ENCODE measurements around the gene MET. TPM values are rescaled to one million over a fixed set of nuclear protein-coding genes. Genes with fewer than 3 reads are reported as not detected.

The MET gene
- total and polyA plus RNA-seq, 10 of the 15 experiments (the other 5 are each of a cell fraction or from before 2014, with no cell fraction given), result 0.01 to 0.21 TPM; not detected in 8

GRCh38 chr7:116780521-116780920 lies 108.5 kb downstream of the MET start:
- Histone ChIP-seq H4K20me1 (ENCODE audit: control insufficient read depth, insufficient read depth) (no peaks in the 10 kb centered on the region), H2AFZ (ENCODE audit: control insufficient read depth, low read depth, low read length) (no peak overlapping the region), H3K27ac (ENCODE audit: control insufficient read depth, insufficient read depth) (no peak overlapping the region), H3K4me2 (ENCODE audit: control insufficient read depth, insufficient read depth) (no peak overlapping the region), H3K9ac (ENCODE audit: control insufficient read depth, insufficient read depth, low read length) (no peak overlapping the region), H3K4me1 (ENCODE audit: control insufficient read depth, insufficient read depth, low read length) (no peaks in the 10 kb centered on the region), H3K36me3 (ENCODE audit: control insufficient read depth in 2 of 2, insufficient read depth in 2 of 2, low read length in 1 of 2) (no peaks in the 10 kb centered on the region), H3K27me3 (replicated peaks in 1 of 2; ENCODE audit: control insufficient read depth in 2 of 2, insufficient read depth in 2 of 2, low read length in 1 of 2) (peaks cover 0 to 2% of the 10 kb centered on the region in 2 experiments; a peak in 2 of 4 replicates), H3K4me3 (no peak overlapping the region), H3K9me3 (replicated peaks; ENCODE audit: control insufficient read depth, insufficient read depth, low read length) (no peaks in the 10 kb centered on the region), H3K79me2 (ENCODE audit: control insufficient read depth, insufficient read depth, low read length) (no peaks in the 10 kb centered on the region)
- intact Hi-C loops (cut with micrococcal nuclease; ENCODE audit: unreplicated experiment) (no loop called here), in situ Hi-C loops (cut with MboI) (loop anchor here (10.0 kb wide), 1 partner anchor 516 kb away; no protein-coding TSS in a partner anchor)
- ChIA-PET POLR2A (interaction anchor here (0.6 kb wide), 1 partner anchor 174 kb away, joined by 3 read pairs; no protein-coding TSS in a partner anchor), SMC1A (ENCODE audit: uncharacterized antibody, unreplicated experiment) (interaction anchor here (1.5 to 1.8 kb wide), 2 partner anchors 22 to 190 kb away, joined by 4 to 5 read pairs; no protein-coding TSS in a partner anchor), RAD21 (ENCODE audit: unreplicated experiment) (interaction anchor here (1.0 kb wide), 1 partner anchor 189 kb away, joined by 3 read pairs; no protein-coding TSS in a partner anchor), CTCF (interaction anchor here (5.4 kb wide), 1 partner anchor 190 kb away, joined by 22 read pairs; no protein-coding TSS in a partner anchor)
- no peak for FAIRE-seq
- no TSS peak for BruUV-seq (replicated peaks)
- 0% methylated on average over 1 of the region's 1 CpG for WGBS (ENCODE audit: insufficient coverage, insufficient replicate concordance, low lambda C conversion rate, missing lambda C conversion rate)
- peak; percentile 35 for ATAC-seq
- no peak for TF ChIP-seq MTA2 (IDR thresholded peaks at IDR 0.05; ENCODE audit: low read depth)
- no peak for TF ChIP-seq ZNF622 (IDR thresholded peaks at IDR 0.05)
- no peak for TF ChIP-seq NFYB (IDR thresholded peaks at IDR 0.05; ENCODE audit: insufficient read depth, low read depth, low read length)
- DNase-seq (ENCODE audit: low read depth, low spot score), result no peak

GRCh38 chr7:116780966-116781365 lies 109.0 kb downstream of the MET start:
- no TSS peak for BruUV-seq (replicated peaks)
- peaks cover 0 to 2% of the 10 kb centered on the region in 2 experiments; a peak in 2 of 4 replicates for H3K27me3 ChIP-seq (replicated peaks in 1 of 2; ENCODE audit: control insufficient read depth in 2 of 2, insufficient read depth in 2 of 2, low read length in 1 of 2)
- H4K20me1 ChIP-seq (ENCODE audit: control insufficient read depth, insufficient read depth), result no peaks in the 10 kb centered on the region
- DNase-seq (ENCODE audit: low read depth, low spot score) (no peak), ATAC-seq (no peak), FAIRE-seq (no peak)
- no peak overlapping the region for H3K4me2 ChIP-seq (ENCODE audit: control insufficient read depth, insufficient read depth)
- SMC1A ChIA-PET (ENCODE audit: uncharacterized antibody, unreplicated experiment), result interaction anchor here (1.0 to 1.5 kb wide), 2 partner anchors 9 to 23 kb away, joined by 3 to 4 read pairs; no protein-coding TSS in a partner anchor
- no peak overlapping the region for H2AFZ ChIP-seq (ENCODE audit: control insufficient read depth, low read depth, low read length)
- in situ Hi-C loops (cut with MboI), result loop anchor here (10.0 kb wide), 1 partner anchor 516 kb away; no protein-coding TSS in a partner anchor
- H3K4me3 ChIP-seq, result no peak overlapping the region
- POLR2A ChIA-PET, result interaction anchor here (0.6 kb wide), 1 partner anchor 175 kb away, joined by 3 read pairs; no protein-coding TSS in a partner anchor
- RAD21 ChIA-PET (ENCODE audit: unreplicated experiment), result interaction anchor here (1.0 kb wide), 1 partner anchor 189 kb away, joined by 3 read pairs; no protein-coding TSS in a partner anchor
- H3K79me2 ChIP-seq (ENCODE audit: control insufficient read depth, insufficient read depth, low read length), result no peaks in the 10 kb centered on the region
- intact Hi-C loops (cut with micrococcal nuclease; ENCODE audit: unreplicated experiment), result no loop called here
- 37% methylated on average over 1 of the region's 1 CpG for WGBS (ENCODE audit: insufficient coverage, insufficient replicate concordance, low lambda C conversion rate, missing lambda C conversion rate)
- H3K4me1 ChIP-seq (ENCODE audit: control insufficient read depth, insufficient read depth, low read length), result no peaks in the 10 kb centered on the region
- no peaks in the 10 kb centered on the region for H3K36me3 ChIP-seq (ENCODE audit: control insufficient read depth in 2 of 2, insufficient read depth in 2 of 2, low read length in 1 of 2)
- H3K9ac ChIP-seq (ENCODE audit: control insufficient read depth, insufficient read depth, low read length), result no peak overlapping the region
- H3K9me3 ChIP-seq (replicated peaks; ENCODE audit: control insufficient read depth, insufficient read depth, low read length), result no peaks in the 10 kb centered on the region
- no peak overlapping the region for H3K27ac ChIP-seq (ENCODE audit: control insufficient read depth, insufficient read depth)
- CTCF ChIA-PET, result interaction anchor here (5.4 kb wide), 1 partner anchor 190 kb away, joined by 22 read pairs; no protein-coding TSS in a partner anchor
- TF ChIP-seq RCOR1 (conservative IDR thresholded peaks at IDR 0.05; ENCODE audit: low read depth, low read length), result no peak
- TF ChIP-seq BRCA1 (IDR thresholded peaks at IDR 0.05; ENCODE audit: low read depth, low read length), result no peak
- no peak for TF ChIP-seq MAX (IDR thresholded peaks at IDR 0.05; ENCODE audit: low read depth, low read length)
- no peak for TF ChIP-seq PML (IDR thresholded peaks at IDR 0.05; ENCODE audit: low read length)
- no peak for TF ChIP-seq CHD2 (IDR thresholded peaks at IDR 0.05; ENCODE audit: borderline replicate concordance, low read depth, low read length)
- no peak for TF ChIP-seq BHLHE40 (IDR thresholded peaks at IDR 0.05; ENCODE audit: borderline replicate concordance in 1 of 2, low read depth in 2 of 2, low read length in 1 of 2)
- no peak for TF ChIP-seq CTCF (IDR thresholded peaks at IDR 0.05 in 2 of 3, conservative IDR thresholded peaks at IDR 0.05 in 1 of 3; ENCODE audit: control insufficient read depth in 2 of 3, extremely low read depth in 1 of 3, insufficient read depth in 1 of 3, low read depth in 3 of 3, low read length in 3 of 3)
- TF ChIP-seq GABPA (IDR thresholded peaks at IDR 0.05; ENCODE audit: low read depth), result no peak
- no peak for TF ChIP-seq POU2F2 (IDR thresholded peaks at IDR 0.05; ENCODE audit: borderline replicate concordance, low read depth, low read length)
- TF ChIP-seq POLR2AphosphoS5 (IDR thresholded peaks at IDR 0.05; ENCODE audit: low read length), result no peak
- no peak for TF ChIP-seq ZBED1 (IDR thresholded peaks at IDR 0.05; ENCODE audit: borderline replicate concordance)
